ENCODE data around the gene DCLRE1A. TPM values are rescaled to one million over a fixed set of nuclear protein-coding genes. Genes with fewer than 3 reads are reported as not detected.

Gene DCLRE1A
- 4.5 and 4.9 TPM in 2 replicates for total RNA-seq

DNA sequence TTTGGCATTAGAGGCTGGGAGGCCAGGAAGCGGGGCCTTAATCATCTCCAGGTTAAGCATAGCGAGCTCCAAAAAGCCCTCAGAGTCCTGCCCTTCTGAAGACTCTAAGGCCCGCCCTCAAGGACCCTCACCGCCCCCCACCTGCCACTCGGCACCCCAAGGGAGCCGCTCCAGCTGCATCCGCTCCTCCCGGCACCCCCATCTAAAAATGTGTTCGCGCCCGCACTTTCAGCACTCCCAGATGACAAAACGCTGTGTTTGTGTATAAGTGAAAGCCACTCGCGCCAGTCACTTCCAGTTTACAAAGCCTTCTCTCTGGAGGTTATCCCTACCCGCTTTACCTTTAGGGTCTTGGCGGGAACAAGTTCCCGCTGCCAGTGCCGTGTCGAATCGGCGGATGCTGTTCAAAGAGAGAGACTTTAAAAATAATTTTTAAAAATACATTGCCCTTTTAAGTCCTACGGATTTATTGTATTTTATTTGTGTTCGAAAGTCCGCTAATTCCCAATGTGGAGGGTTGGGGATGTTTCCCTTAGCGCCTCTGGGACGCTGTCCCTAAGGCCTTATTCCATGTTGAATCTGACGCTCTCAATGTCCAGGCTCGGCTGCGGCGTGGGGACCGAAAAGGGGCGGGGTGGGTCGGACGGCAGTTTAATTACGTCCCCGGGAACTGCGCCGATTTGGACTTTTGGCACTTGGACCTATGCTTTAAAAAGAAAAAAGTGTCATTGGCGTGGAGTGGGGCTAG is at the start of gene DCLRE1A, which contains the start of gene NHLRC2:
TSS of gene DCLRE1A (minus strand) at position 70 of the 748 bp plus-strand sequence. CDS start 900 bp downstream, outside the sequence.
TSS of gene NHLRC2 (plus strand) at position 649 of the 748 bp plus-strand sequence. CDS start 212 bp downstream, outside the sequence.
- Mint-ChIP-seq H3K27me3 (no peaks in the 10 kb centered on the region), H3K36me3 (ENCODE audit: low read depth) (peaks cover 18% of the 10 kb centered on the region), H3K4me3 (peak within 1 kb of the TSS; percentile 98), H3K4me1 (peaks cover 51% of the 10 kb centered on the region), H3K9me3 (no peaks in the 10 kb centered on the region), H3K27ac (peak within 1 kb of the TSS; percentile 99)
- peak; percentile 68 for ATAC-seq (ENCODE audit: low read depth)
- ChIA-PET CTCF (no interaction called here), POLR2A (interaction anchor here (0.5 to 1.2 kb wide), 6 partner anchors 9 to 1318 kb away, joined by 3 to 5 read pairs (median 4); partner anchors contain the start of gene CCDC186)
- no peak for TF ChIP-seq CTCF (IDR thresholded peaks at IDR 0.05)
- intact Hi-C loops (cut with micrococcal nuclease), result loop anchor here (1.0 to 10.0 kb wide), 7 partner anchors 55 to 1479 kb away; partner anchors contain the start of genes ACSL5, ATRNL1, CASP7 and CCDC186
- peak; percentile 62 for DNase-seq

DNA sequence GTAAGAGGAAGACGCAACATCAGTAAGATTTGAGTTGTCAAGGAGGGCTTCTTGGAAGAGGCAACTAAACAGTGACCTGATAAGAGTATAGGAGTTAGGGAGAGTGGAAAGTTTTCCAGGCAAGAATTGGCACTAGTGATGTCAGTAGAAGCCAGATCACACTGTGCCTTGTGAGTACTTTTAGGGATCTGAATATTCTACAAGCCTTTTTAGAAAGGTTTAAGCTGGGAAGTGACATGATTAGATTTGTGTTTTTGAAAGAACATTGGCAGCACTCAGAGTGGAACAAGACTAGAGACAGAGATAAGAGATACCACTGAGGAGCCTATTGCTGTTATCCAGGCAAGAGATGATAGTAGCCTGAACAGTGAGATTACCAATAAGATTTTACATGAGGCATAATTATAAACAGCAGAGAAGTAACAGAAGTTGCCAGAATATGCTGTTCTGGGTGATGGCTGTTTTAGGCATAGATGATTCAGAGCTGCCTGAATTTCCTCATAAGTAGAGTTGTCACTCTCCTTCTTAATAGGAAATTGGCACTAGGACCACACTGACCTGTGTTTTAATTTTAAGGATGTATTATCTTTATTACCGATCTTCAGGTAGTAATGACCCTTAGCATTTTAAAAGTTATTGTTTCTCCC is 46.2 kb upstream of the DCLRE1A start:
- ATAC-seq (ENCODE audit: low read depth) (no peak), DNase-seq (no peak)
- ChIA-PET CTCF (no interaction called here), POLR2A (no interaction called here)
- H3K4me1 Mint-ChIP-seq, result no peaks in the 10 kb centered on the region
- no peak overlapping the region for H3K27ac Mint-ChIP-seq
- peaks cover 5% of the 10 kb centered on the region for H3K9me3 Mint-ChIP-seq
- no peaks in the 10 kb centered on the region for H3K27me3 Mint-ChIP-seq
- no peak for TF ChIP-seq CTCF (IDR thresholded peaks at IDR 0.05)
- intact Hi-C loops (cut with micrococcal nuclease), result no loop called here
- H3K4me3 Mint-ChIP-seq, result no peak overlapping the region
- peaks cover 66% of the 10 kb centered on the region for H3K36me3 Mint-ChIP-seq (ENCODE audit: low read depth)

DNA sequence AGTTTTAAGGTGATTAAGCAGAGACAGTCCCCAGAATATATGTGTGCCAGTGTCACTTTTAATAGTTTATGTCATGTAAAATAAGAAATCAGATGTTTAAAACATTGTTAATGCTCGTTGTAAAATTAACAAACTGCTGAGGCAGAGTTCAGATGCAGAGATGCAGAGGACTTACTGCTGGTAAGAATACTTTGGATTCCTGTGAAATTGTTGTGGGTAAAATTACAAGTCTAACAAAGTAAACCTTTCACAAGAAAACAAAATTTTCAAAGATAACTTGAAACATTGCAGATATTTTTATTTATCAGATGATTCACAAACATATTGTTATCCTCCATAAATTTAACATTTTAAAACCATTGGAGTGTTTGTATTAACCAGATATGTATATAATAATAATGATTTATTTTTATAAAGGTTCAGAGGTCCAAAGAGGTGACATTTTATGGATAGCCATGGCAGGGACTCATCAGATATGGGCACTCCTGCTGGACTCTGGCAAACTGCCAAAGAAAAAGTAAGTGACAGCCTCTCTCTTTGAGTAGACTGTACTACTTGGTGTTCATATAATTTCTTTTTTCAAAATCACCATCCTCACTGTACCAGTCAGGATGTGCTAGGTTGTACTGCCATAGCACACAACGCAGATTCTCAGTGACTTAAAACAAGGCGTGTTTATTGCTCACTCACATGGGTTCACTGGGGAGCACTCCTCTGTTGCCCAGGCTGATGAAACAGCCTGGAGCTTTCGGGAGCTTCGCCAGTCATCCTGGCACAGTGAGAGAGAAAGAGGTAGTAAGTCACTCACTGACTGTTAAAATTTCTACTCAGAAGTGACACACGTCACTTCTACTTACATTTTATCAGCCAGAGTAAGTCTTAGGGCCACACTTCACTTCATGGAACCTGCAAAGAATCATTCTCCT is 44.1 kb upstream of the DCLRE1A start:
- ChIA-PET POLR2A (no interaction called here), CTCF (no interaction called here)
- TF ChIP-seq CTCF (IDR thresholded peaks at IDR 0.05), result no peak
- Mint-ChIP-seq H3K36me3 (ENCODE audit: low read depth) (peaks cover 64% of the 10 kb centered on the region), H3K9me3 (peaks cover 5% of the 10 kb centered on the region), H3K4me3 (no peak overlapping the region), H3K4me1 (no peaks in the 10 kb centered on the region), H3K27me3 (no peaks in the 10 kb centered on the region), H3K27ac (no peak overlapping the region)
- ATAC-seq (ENCODE audit: low read depth) (no peak), DNase-seq (no peak)
- intact Hi-C loops (cut with micrococcal nuclease), result no loop called here

- peaks cover 3% of the 10 kb centered on the region for H3K4me1 Mint-ChIP-seq
- H3K4me3 Mint-ChIP-seq, result no peak overlapping the region
- intact Hi-C loops (cut with micrococcal nuclease), result no loop called here
- POLR2A ChIA-PET, result no interaction called here
- no peak for ATAC-seq (ENCODE audit: low read depth)
- no peak for TF ChIP-seq CTCF (IDR thresholded peaks at IDR 0.05)
- peaks cover 57% of the 10 kb centered on the region for H3K36me3 Mint-ChIP-seq (ENCODE audit: low read depth)
- H3K9me3 Mint-ChIP-seq, result peaks cover 5% of the 10 kb centered on the region
- CTCF ChIA-PET, result no interaction called here
- no peak for DNase-seq
- H3K27ac Mint-ChIP-seq, result no peak overlapping the region
- no peaks in the 10 kb centered on the region for H3K27me3 Mint-ChIP-seq
Measured at GRCh38 chr10:113895018-113895417, 41.1 kb upstream of the DCLRE1A start.
